ENCODE measurements around the gene B4GALNT3.

The B4GALNT3 gene

GRCh38 chr12:556498-556897 lies 96.8 kb downstream of the B4GALNT3 start:
- Histone ChIP-seq H3K27ac (replicated peaks) (no peak overlapping the region), H3K27me3 (ENCODE audit: insufficient read depth, poor library complexity, severe bottlenecking) (no peaks in the 10 kb centered on the region), H3K4me3 (replicated peaks; ENCODE audit: insufficient read depth, low read length) (no peak overlapping the region)
- no peak for DNase-seq (ENCODE audit: low read depth in 1 of 2, low spot score in 1 of 2)
- TF ChIP-seq SPI1 (IDR thresholded peaks at IDR 0.05; ENCODE audit: borderline replicate concordance, low read depth) (no peak), GABPA (IDR thresholded peaks at IDR 0.05; ENCODE audit: low read depth) (no peak), POLR2AphosphoS5 (IDR thresholded peaks at IDR 0.05; ENCODE audit: low read depth) (no peak), REST (IDR thresholded peaks at IDR 0.05; ENCODE audit: insufficient replicate concordance, low read depth) (no peak), CTCF (IDR thresholded peaks at IDR 0.05; ENCODE audit: insufficient read depth, low read length) (no peak)

- H3K27me3 ChIP-seq (ENCODE audit: insufficient read depth, poor library complexity, severe bottlenecking) = no peaks in the 10 kb centered on the region
- TF ChIP-seq REST (IDR thresholded peaks at IDR 0.05; ENCODE audit: insufficient replicate concordance, low read depth) (no peak), SPI1 (IDR thresholded peaks at IDR 0.05; ENCODE audit: borderline replicate concordance, low read depth) (no peak), GABPA (IDR thresholded peaks at IDR 0.05; ENCODE audit: low read depth) (no peak)
- no peak for DNase-seq (ENCODE audit: low read depth in 1 of 2, low spot score in 1 of 2)
- H3K27ac ChIP-seq (replicated peaks) = no peak overlapping the region
- no peak overlapping the region for H3K4me3 ChIP-seq (replicated peaks; ENCODE audit: insufficient read depth, low read length)
Observed at GRCh38 chr12:558580-558979, 98.8 kb downstream of the B4GALNT3 start.

- H3K27ac ChIP-seq (replicated peaks) = 0 out of 2 replicates have a peak overlapping the region, but pooled peaks have one; percentile 20
- H3K4me3 ChIP-seq (replicated peaks; ENCODE audit: insufficient read depth, low read length) = no peak overlapping the region
- H3K27me3 ChIP-seq (ENCODE audit: insufficient read depth, poor library complexity, severe bottlenecking) = no peaks in the 10 kb centered on the region
- DNase-seq (ENCODE audit: low read depth in 1 of 2, low spot score in 1 of 2) = no peak
- TF ChIP-seq CTCF (IDR thresholded peaks at IDR 0.05; ENCODE audit: insufficient read depth, low read length) (no peak), SPI1 (IDR thresholded peaks at IDR 0.05; ENCODE audit: borderline replicate concordance, low read depth) (no peak), REST (IDR thresholded peaks at IDR 0.05; ENCODE audit: insufficient replicate concordance, low read depth) (no peak), GABPA (IDR thresholded peaks at IDR 0.05; ENCODE audit: low read depth) (no peak), POLR2AphosphoS5 (IDR thresholded peaks at IDR 0.05; ENCODE audit: low read depth) (no peak)
Observed at GRCh38 chr12:559208-559905, 99.6 kb downstream of the B4GALNT3 start.
